Measurements from ENCODE around the gene LPCAT4. TPM values are rescaled to one million over a fixed set of nuclear protein-coding genes. Genes with fewer than 3 reads are reported as not detected.

The LPCAT4 gene
- total RNA-seq, 1 donor from 2014 or later, result 32.4 TPM

- H3K4me1 Mint-ChIP-seq (ENCODE audit: unreplicated experiment), result peaks cover 12% of the 10 kb centered on the region
- H3K27me3 Mint-ChIP-seq (ENCODE audit: unreplicated experiment), result peaks cover 1% of the 10 kb centered on the region
- H3K27ac Mint-ChIP-seq (ENCODE audit: unreplicated experiment), result no peak overlapping the region
- DNase-seq (ENCODE audit: low spot score), result no peak
- H3K4me3 Mint-ChIP-seq (ENCODE audit: unreplicated experiment), result no peak overlapping the region
- H3K36me3 Mint-ChIP-seq (ENCODE audit: low read depth, unreplicated experiment), result peaks cover 5% of the 10 kb centered on the region
- H3K9me3 Mint-ChIP-seq (ENCODE audit: unreplicated experiment), result no peaks in the 10 kb centered on the region
- no peak for TF ChIP-seq CTCF (IDR thresholded peaks at IDR 0.05; ENCODE audit: unreplicated experiment)
Measured at GRCh38 chr15:34370129-34370528, 3.1 kb upstream of the LPCAT4 start.

DNA sequence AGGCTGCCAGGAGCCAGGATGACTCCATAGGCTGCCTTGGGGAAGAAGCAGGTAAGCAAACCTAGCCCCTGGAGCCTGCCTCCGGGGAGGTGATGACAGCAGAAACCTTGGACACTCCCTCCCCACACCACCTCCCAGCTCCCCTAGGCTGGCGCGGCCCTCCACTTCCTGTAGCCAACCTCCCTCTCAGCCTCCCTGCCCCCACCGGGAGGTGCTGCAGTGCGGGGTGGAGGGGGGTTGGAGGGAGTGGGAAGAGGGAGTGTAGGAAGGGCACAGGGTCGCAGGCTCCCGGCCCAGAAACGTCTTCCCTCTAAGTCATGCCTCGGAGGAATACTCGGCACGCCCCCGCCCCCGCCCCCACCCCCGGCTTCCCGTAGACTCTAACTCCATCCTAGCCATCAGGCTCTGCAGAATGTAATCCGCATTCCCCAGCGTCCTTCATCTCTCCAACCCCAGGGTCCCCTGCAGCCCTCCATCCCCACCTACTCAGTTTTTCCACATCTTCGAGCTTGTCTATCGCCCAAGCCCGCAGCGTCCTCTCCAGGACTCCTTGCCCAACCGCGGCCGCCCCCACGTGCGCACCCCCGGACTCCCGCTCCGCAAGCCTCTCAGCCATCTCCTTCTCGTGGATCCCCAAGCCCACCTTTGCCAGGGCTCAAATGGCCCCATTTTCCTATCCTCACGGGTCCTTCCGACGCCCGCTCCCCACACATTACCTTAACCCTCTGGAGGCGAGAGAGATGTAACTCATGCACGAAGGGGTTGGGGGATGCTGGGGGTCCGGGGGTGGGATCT is 528 bp downstream of the LPCAT4 start:
- no peak overlapping the region for H3K27ac Mint-ChIP-seq (ENCODE audit: unreplicated experiment)
- H3K4me1 Mint-ChIP-seq (ENCODE audit: unreplicated experiment), result peaks cover 16% of the 10 kb centered on the region
- peaks cover 6% of the 10 kb centered on the region for H3K27me3 Mint-ChIP-seq (ENCODE audit: unreplicated experiment)

GRCh38 chr15:34365836-34366235 is 1.2 kb downstream of the LPCAT4 start:
- Mint-ChIP-seq H3K36me3 (ENCODE audit: low read depth, unreplicated experiment) (peaks cover 4% of the 10 kb centered on the region), H3K27ac (ENCODE audit: unreplicated experiment) (no peak overlapping the region), H3K9me3 (ENCODE audit: unreplicated experiment) (no peaks in the 10 kb centered on the region), H3K4me3 (ENCODE audit: unreplicated experiment) (peak overlapping the region; percentile 96), H3K4me1 (ENCODE audit: unreplicated experiment) (peaks cover 16% of the 10 kb centered on the region), H3K27me3 (ENCODE audit: unreplicated experiment) (peaks cover 6% of the 10 kb centered on the region)
- DNase-seq (ENCODE audit: low spot score), result no peak
- TF ChIP-seq CTCF (IDR thresholded peaks at IDR 0.05; ENCODE audit: unreplicated experiment), result no peak

More for the DNA sequence above, 528 bp downstream of the LPCAT4 start:
- TF ChIP-seq CTCF (IDR thresholded peaks at IDR 0.05; ENCODE audit: unreplicated experiment), result no peak
- H3K9me3 Mint-ChIP-seq (ENCODE audit: unreplicated experiment), result no peaks in the 10 kb centered on the region
- no peaks in the 10 kb centered on the region for H3K36me3 Mint-ChIP-seq (ENCODE audit: low read depth, unreplicated experiment)
- peak overlapping the region; percentile 96 for H3K4me3 Mint-ChIP-seq (ENCODE audit: unreplicated experiment)
- DNase-seq (ENCODE audit: low spot score), result peak; percentile 40

DNA sequence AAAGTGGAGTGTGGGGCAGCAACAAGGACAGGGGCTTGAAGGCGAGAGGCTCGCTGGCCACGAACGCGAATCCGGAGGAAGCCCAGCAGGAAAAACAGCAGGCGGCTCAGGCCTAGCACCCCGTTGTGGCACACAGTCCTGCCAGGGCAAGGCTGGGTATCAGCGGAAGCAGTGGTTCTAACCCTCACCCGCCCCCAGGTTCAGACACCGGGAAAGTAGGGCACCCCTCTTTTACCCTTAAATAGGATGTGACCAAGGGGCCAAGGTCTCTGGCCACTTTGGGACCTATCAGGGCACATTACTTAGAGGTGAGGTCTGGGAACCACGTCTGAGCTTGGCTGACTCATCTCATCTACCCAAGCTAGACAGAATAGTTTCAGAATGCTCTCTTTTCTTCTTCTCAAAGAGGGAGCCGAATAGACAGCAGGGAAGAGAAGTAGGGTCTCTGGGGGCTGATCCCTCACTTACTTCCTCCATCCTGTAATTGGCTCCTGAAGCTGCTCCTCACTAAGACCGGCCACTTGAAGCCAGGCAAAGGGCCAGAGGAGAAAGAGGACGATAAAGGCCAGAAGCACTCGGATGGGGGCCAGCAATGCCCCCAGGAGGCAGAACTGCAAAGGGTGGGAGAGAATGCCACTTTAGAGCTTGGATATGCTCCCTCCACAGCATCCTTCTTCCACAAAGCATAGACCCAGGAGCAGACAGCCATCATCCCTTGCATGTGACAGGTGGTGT is 1.7 kb downstream of the LPCAT4 start:
- H3K36me3 Mint-ChIP-seq (ENCODE audit: low read depth, unreplicated experiment), result peaks cover 5% of the 10 kb centered on the region
- H3K4me3 Mint-ChIP-seq (ENCODE audit: unreplicated experiment), result peak overlapping the region; percentile 96
- H3K27ac Mint-ChIP-seq (ENCODE audit: unreplicated experiment), result no peak overlapping the region
- DNase-seq (ENCODE audit: low spot score), result no peak
- no peak for TF ChIP-seq CTCF (IDR thresholded peaks at IDR 0.05; ENCODE audit: unreplicated experiment)
- H3K27me3 Mint-ChIP-seq (ENCODE audit: unreplicated experiment), result peaks cover 6% of the 10 kb centered on the region
- H3K4me1 Mint-ChIP-seq (ENCODE audit: unreplicated experiment), result peaks cover 16% of the 10 kb centered on the region
- H3K9me3 Mint-ChIP-seq (ENCODE audit: unreplicated experiment), result no peaks in the 10 kb centered on the region

DNA sequence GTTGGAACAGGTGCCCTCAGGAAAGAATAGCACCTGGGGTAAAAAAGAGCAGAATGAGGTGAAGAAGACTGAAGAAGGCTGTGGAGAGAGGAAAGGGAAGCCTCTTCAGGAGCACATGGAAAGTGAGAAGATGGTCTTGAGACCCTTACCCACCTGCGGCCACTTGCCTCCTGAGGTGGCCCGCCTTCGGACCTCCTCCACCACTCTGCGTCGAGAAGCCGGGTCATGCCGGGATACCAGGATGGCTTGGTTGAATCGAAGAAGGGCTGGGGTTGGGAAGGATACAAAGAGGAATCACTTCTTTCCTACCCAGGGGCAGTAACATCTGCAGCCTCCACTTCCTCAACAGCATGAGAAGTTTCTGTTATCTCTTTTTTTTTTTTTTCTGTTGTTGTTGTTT is 3.0 kb downstream of the LPCAT4 start:
- no peak for TF ChIP-seq CTCF (IDR thresholded peaks at IDR 0.05; ENCODE audit: unreplicated experiment)
- Mint-ChIP-seq H3K9me3 (ENCODE audit: unreplicated experiment) (no peaks in the 10 kb centered on the region), H3K4me1 (ENCODE audit: unreplicated experiment) (peaks cover 16% of the 10 kb centered on the region), H3K4me3 (ENCODE audit: unreplicated experiment) (no peak overlapping the region), H3K27me3 (ENCODE audit: unreplicated experiment) (peaks cover 8% of the 10 kb centered on the region), H3K36me3 (ENCODE audit: low read depth, unreplicated experiment) (peaks cover 8% of the 10 kb centered on the region), H3K27ac (ENCODE audit: unreplicated experiment) (no peak overlapping the region)
- DNase-seq (ENCODE audit: low spot score), result no peak

All from endothelial cell (in vitro differentiated cells).